ENCODE measurements around the gene MAFF. TPM values are rescaled to one million over a fixed set of nuclear protein-coding genes. Genes with fewer than 3 reads are reported as not detected.

Gene MAFF
- total and polyA plus RNA-seq, 2 donors (not counting 1 experiment from before 2014, with no cell fraction given): 8.8 to 26.3 TPM

DNA sequence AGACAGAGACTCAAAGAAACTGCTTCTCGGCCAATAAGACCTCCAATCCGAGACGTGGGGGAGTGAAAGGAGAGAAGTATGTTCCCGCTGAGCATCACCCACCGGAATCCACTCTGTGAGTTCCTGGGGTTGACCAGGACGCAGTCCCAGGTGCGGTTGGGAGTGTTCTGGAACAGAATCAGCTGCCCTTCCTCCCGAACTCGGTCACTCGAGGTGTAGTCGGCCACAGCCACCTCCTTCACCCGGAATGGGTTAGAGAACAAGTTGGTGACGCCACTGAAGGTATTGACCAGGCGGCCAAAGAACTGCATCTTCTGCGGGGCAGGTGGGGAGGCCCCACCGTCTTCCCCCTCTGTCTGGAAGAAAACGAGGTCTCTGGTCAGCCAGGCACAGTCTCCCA lies 32.7 kb upstream of the MAFF start:
- Histone ChIP-seq H4K20me1 (ENCODE audit: control insufficient read depth, extremely low read depth, insufficient read depth, low read length) (no peaks in the 10 kb centered on the region), H2AFZ (ENCODE audit: low read length) (no peak overlapping the region), H3K4me3 (replicated peaks in 1 of 4; ENCODE audit: control extremely low read depth in 1 of 4, insufficient read depth in 1 of 4, low read depth in 3 of 4, low read length in 4 of 4) (no peak overlapping the region), H3K27me3 (ENCODE audit: control insufficient read depth, insufficient read depth, low read length) (no peaks in the 10 kb centered on the region), H3K9ac (ENCODE audit: insufficient read depth, low read length) (no peak overlapping the region), H3K4me2 (ENCODE audit: extremely low read depth, insufficient read depth, low read length) (no peak overlapping the region), H3K27ac (ENCODE audit: insufficient read depth, low read length) (no peak overlapping the region), H3K36me3 (ENCODE audit: control insufficient read depth, insufficient read depth, low read length) (no peaks in the 10 kb centered on the region), H3K79me2 (ENCODE audit: control insufficient read depth, insufficient read depth, low read length) (no peaks in the 10 kb centered on the region), H3K9me3 (ENCODE audit: control insufficient read depth, insufficient read depth, low read depth, low read length) (no peaks in the 10 kb centered on the region), H3K4me1 (ENCODE audit: control insufficient read depth, extremely low read depth, insufficient read depth, low read length) (peaks cover 13% of the 10 kb centered on the region)
- no peak for DNase-seq (ENCODE audit: low read depth in 2 of 2)
- TF ChIP-seq, protein P1, sequence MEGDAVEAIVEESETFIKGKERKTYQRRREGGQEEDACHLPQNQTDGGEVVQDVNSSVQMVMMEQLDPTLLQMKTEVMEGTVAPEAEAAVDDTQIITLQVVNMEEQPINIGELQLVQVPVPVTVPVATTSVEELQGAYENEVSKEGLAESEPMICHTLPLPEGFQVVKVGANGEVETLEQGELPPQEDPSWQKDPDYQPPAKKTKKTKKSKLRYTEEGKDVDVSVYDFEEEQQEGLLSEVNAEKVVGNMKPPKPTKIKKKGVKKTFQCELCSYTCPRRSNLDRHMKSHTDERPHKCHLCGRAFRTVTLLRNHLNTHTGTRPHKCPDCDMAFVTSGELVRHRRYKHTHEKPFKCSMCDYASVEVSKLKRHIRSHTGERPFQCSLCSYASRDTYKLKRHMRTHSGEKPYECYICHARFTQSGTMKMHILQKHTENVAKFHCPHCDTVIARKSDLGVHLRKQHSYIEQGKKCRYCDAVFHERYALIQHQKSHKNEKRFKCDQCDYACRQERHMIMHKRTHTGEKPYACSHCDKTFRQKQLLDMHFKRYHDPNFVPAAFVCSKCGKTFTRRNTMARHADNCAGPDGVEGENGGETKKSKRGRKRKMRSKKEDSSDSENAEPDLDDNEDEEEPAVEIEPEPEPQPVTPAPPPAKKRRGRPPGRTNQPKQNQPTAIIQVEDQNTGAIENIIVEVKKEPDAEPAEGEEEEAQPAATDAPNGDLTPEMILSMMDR (conservative IDR thresholded peaks at IDR 0.05 in 1 of 2, IDR thresholded peaks at IDR 0.05 in 1 of 2; ENCODE audit: low read depth in 1 of 2, low read length in 2 of 2): no peak
- TF ChIP-seq EZH2 (IDR thresholded peaks at IDR 0.05; ENCODE audit: low read length, missing control alignments): no peak

DNA sequence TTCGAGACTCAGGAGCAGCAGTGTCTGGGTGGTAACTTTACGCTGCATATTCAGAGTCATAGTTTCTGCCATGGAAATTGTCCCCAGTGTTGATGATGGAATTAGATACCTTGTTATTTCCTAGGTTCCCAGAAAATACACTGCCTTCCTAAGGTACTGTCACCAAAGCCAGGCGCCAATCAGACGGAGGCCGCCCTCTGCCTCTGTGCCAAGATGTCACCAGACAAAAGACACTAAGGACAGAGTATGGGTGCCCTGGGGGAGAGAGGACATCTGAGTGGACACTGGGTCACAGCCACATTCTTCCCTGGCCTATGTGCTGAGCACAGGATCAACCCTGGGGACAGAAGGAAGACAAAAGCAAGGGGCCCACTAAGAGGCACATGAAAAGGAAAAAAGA lies 31.3 kb upstream of the MAFF start:
- H3K79me2 ChIP-seq (ENCODE audit: control insufficient read depth, insufficient read depth, low read length): no peaks in the 10 kb centered on the region
- no peak overlapping the region for H3K9ac ChIP-seq (ENCODE audit: insufficient read depth, low read length)
- no peak overlapping the region for H3K4me2 ChIP-seq (ENCODE audit: extremely low read depth, insufficient read depth, low read length)
- no peaks in the 10 kb centered on the region for H3K27me3 ChIP-seq (ENCODE audit: control insufficient read depth, insufficient read depth, low read length)
- H3K4me3 ChIP-seq (replicated peaks in 1 of 4; ENCODE audit: control extremely low read depth in 1 of 4, insufficient read depth in 1 of 4, low read depth in 3 of 4, low read length in 4 of 4): no peak overlapping the region
- no peak overlapping the region for H3K27ac ChIP-seq (ENCODE audit: insufficient read depth, low read length)
- H3K36me3 ChIP-seq (ENCODE audit: control insufficient read depth, insufficient read depth, low read length): no peaks in the 10 kb centered on the region
- H3K4me1 ChIP-seq (ENCODE audit: control insufficient read depth, extremely low read depth, insufficient read depth, low read length): peaks cover 13% of the 10 kb centered on the region
- no peaks in the 10 kb centered on the region for H3K9me3 ChIP-seq (ENCODE audit: control insufficient read depth, insufficient read depth, low read depth, low read length)
- H4K20me1 ChIP-seq (ENCODE audit: control insufficient read depth, extremely low read depth, insufficient read depth, low read length): no peaks in the 10 kb centered on the region
- no peak for TF ChIP-seq EZH2 (IDR thresholded peaks at IDR 0.05; ENCODE audit: low read length, missing control alignments)
- no peak for DNase-seq (ENCODE audit: low read depth in 2 of 2)
- no peak overlapping the region for H2AFZ ChIP-seq (ENCODE audit: low read length)

DNA sequence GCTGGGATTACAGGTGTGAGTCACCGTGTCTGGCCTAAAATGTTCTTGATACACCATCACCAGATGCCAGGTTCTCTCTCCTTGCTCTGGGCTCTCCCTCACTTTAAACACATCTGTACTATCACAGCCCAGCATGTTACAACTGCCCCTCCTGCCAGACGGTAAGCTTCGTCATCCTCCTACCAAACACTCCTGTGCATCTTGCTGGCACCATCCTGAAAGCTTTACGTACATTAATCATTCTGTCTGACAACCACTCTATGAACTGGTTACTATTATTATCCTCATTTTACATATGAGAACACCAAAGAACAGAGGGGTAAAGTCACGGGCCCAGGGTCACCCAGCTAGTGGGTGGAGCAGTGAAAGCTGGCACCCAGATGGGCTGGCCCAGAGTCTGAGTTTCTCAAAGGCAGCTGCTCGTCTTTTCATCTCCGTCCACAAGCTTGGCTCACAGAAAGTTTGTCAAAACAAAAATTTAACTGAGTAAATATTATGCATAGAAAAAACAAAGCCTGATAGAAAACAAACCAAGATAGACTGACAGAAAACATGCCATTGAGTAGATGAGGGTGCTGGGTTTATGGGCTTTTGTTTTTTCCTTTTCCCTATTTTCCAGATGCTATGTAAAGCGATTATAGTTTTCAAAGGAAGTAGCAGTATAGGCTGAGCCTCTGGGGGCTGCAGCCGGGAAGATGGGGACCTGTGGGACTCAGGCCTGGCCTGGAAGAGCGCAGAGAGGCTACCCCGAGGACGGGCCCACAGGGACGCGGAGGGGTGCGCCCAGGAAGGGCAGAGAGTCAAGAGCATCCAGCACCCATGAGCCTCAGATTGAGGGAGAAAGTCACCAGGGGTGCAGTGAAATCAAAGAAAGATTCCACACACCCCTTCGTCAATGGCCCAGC lies 29.6 kb upstream of the MAFF start:
- DNase-seq (ENCODE audit: low read depth in 2 of 2): peak; percentile 37 to 75
- no peak overlapping the region for H3K4me2 ChIP-seq (ENCODE audit: extremely low read depth, insufficient read depth, low read length)
- no peak overlapping the region for H3K27ac ChIP-seq (ENCODE audit: insufficient read depth, low read length)
- H2AFZ ChIP-seq (ENCODE audit: low read length): peak overlapping the region; percentile 15
- no peaks in the 10 kb centered on the region for H3K27me3 ChIP-seq (ENCODE audit: control insufficient read depth, insufficient read depth, low read length)
- H3K9me3 ChIP-seq (ENCODE audit: control insufficient read depth, insufficient read depth, low read depth, low read length): no peaks in the 10 kb centered on the region
- no peaks in the 10 kb centered on the region for H3K79me2 ChIP-seq (ENCODE audit: control insufficient read depth, insufficient read depth, low read length)
- H3K4me1 ChIP-seq (ENCODE audit: control insufficient read depth, extremely low read depth, insufficient read depth, low read length): peaks cover 13% of the 10 kb centered on the region
- TF ChIP-seq, protein P1 (conservative IDR thresholded peaks at IDR 0.05 in 1 of 2, IDR thresholded peaks at IDR 0.05 in 1 of 2; ENCODE audit: low read depth in 1 of 2, low read length in 2 of 2): no peak
- TF ChIP-seq EZH2 (IDR thresholded peaks at IDR 0.05; ENCODE audit: low read length, missing control alignments): no peak
- no peak overlapping the region for H3K9ac ChIP-seq (ENCODE audit: insufficient read depth, low read length)
- no peaks in the 10 kb centered on the region for H4K20me1 ChIP-seq (ENCODE audit: control insufficient read depth, extremely low read depth, insufficient read depth, low read length)
- H3K4me3 ChIP-seq (replicated peaks in 1 of 4; ENCODE audit: control extremely low read depth in 1 of 4, insufficient read depth in 1 of 4, low read depth in 3 of 4, low read length in 4 of 4): no peak overlapping the region
- no peaks in the 10 kb centered on the region for H3K36me3 ChIP-seq (ENCODE audit: control insufficient read depth, insufficient read depth, low read length)

Data from fibroblast of lung (primary cell).